H1 (cell line): Measurements from ENCODE around the gene YPEL4.
A peak's percentile ranks its signal among the peaks of the same experiment; 100 is the strongest.

Source experiments
- CEBPB ChIP-seq: IDR thresholded peaks from 2 replicates; pipeline ENCODE4 v1.6.1; 2012; ENCODE audit warnings: low read depth, low read length
- GABPA ChIP-seq: IDR thresholded peaks from 2 replicates; pipeline ENCODE4 v1.6.1; 2011; ENCODE audit warnings: mild to moderate bottlenecking, low read length, moderate library complexity, borderline replicate concordance; ENCODE audit not compliant: insufficient read depth
- GTF2F1 ChIP-seq: IDR thresholded peaks from 2 replicates; pipeline ENCODE4 v1.6.1; 2012; ENCODE audit warnings: low read depth, low read length, improper control_type of control experiment, borderline replicate concordance
- KDM5A ChIP-seq: fragments of 200-600 bp; IDR thresholded peaks from 2 replicates; pipeline ENCODE4 v1.7.1; 2012; ENCODE audit warnings: mild to moderate bottlenecking, low read length, inconsistent platforms, mixed read lengths
- PHF8 ChIP-seq: fragments of 200-600 bp; sonication (generic); conservative IDR thresholded peaks from 2 replicates; pipeline ENCODE4 v1.7.1; 2012; ENCODE audit warnings: low read depth, mild to moderate bottlenecking, inconsistent platforms, low read length, moderate library complexity
- POLR2A ChIP-seq, 2 experiments: IDR thresholded peaks; 1 replicate in 1 of 2; 2 replicates in 1 of 2; pipeline ENCODE4 v1.6.1; 2011; ENCODE audit warnings: low read depth in 2 of 2, low read length in 2 of 2, mild to moderate bottlenecking in 2 of 2; ENCODE audit errors: control extremely low read depth in 1 of 2
- POLR2AphosphoS5 ChIP-seq: IDR thresholded peaks from 2 replicates; pipeline ENCODE4 v1.6.1; 2011; ENCODE audit warnings: low read depth, low read length
- TAF1 ChIP-seq: IDR thresholded peaks from 2 replicates; pipeline ENCODE4 v1.6.1; 2011; ENCODE audit warnings: mild to moderate bottlenecking, low read depth, low read length
- ZNF274 ChIP-seq: IDR thresholded peaks from 2 replicates; pipeline ENCODE4 v1.7.0; 2012; ENCODE audit warnings: low read length, borderline replicate concordance; ENCODE audit errors: extremely low read depth
- TF ChIP-seq, protein P1 (sequence below), 3 experiments: IDR thresholded peaks; 1 replicate in 2 of 3; 2 replicates in 1 of 3; pipeline versions ENCODE4 v1.5.1 to v1.6.1; 2011; ENCODE audit warnings: low read length in 3 of 3, mild to moderate bottlenecking in 3 of 3, inconsistent platforms in 2 of 3, low read depth in 1 of 3, moderate library complexity in 1 of 3; ENCODE audit not compliant: insufficient read depth in 1 of 3; ENCODE audit errors: control extremely low read depth in 1 of 3
- TF ChIP-seq, protein P2 (sequence below): IDR thresholded peaks from 2 replicates; pipeline ENCODE4 v1.6.1; 2011; ENCODE audit warnings: low read length, improper control_type of control experiment
- TF ChIP-seq, protein P3 (sequence below): IDR thresholded peaks from 2 replicates; pipeline ENCODE4 v1.6.1; 2012; ENCODE audit warnings: low read length, inconsistent platforms

DNA sequence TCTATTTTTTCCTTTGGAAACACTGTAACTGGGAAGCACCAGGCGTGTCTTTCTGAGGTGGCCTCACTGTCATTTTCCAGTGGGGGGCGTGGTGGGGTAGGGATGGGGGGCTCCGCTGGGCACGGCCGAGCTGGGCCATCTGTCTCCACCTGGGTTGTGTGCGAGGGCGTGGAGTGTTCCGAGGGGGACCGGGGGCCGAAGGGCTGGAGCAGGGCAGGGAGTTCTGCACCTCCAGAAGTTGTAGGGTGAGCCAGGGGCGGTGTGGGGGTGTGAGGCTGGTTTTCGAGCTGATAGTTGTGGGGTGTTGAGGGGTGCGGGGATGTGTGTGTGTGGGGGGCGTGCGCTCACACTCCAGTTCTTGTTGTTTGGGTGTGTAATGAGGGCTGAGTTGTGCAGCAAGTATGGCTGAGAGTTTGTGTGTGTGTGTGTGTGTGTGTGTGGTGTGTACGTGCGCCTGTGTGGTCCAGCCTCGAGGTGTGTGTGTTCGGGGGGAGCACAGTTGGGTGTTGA, 10.8 kb downstream of the YPEL4 start:
- TF ChIP-seq, protein P1, sequence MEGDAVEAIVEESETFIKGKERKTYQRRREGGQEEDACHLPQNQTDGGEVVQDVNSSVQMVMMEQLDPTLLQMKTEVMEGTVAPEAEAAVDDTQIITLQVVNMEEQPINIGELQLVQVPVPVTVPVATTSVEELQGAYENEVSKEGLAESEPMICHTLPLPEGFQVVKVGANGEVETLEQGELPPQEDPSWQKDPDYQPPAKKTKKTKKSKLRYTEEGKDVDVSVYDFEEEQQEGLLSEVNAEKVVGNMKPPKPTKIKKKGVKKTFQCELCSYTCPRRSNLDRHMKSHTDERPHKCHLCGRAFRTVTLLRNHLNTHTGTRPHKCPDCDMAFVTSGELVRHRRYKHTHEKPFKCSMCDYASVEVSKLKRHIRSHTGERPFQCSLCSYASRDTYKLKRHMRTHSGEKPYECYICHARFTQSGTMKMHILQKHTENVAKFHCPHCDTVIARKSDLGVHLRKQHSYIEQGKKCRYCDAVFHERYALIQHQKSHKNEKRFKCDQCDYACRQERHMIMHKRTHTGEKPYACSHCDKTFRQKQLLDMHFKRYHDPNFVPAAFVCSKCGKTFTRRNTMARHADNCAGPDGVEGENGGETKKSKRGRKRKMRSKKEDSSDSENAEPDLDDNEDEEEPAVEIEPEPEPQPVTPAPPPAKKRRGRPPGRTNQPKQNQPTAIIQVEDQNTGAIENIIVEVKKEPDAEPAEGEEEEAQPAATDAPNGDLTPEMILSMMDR (IDR thresholded peaks at IDR 0.05; ENCODE audit: control extremely low read depth in 1 of 3, insufficient read depth in 1 of 3, low read depth in 1 of 3, low read length in 3 of 3) = no peak
- peak; percentile 98 for TF ChIP-seq POLR2AphosphoS5
- no peak for TF ChIP-seq TAF1
- no peak for TF ChIP-seq KDM5A
- TF ChIP-seq POLR2A (IDR thresholded peaks at IDR 0.05; ENCODE audit: control extremely low read depth in 1 of 2, low read depth in 2 of 2, low read length in 2 of 2) = peak in 1 of 2 experiments; percentile 56; a peak in 1 of 3 replicates
- no peak for TF ChIP-seq GABPA
- TF ChIP-seq GTF2F1 = no peak
- TF ChIP-seq ZNF274 = no peak
- TF ChIP-seq, protein P2, sequence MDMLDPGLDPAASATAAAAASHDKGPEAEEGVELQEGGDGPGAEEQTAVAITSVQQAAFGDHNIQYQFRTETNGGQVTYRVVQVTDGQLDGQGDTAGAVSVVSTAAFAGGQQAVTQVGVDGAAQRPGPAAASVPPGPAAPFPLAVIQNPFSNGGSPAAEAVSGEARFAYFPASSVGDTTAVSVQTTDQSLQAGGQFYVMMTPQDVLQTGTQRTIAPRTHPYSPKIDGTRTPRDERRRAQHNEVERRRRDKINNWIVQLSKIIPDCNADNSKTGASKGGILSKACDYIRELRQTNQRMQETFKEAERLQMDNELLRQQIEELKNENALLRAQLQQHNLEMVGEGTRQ = no peak
- TF ChIP-seq, protein P3, sequence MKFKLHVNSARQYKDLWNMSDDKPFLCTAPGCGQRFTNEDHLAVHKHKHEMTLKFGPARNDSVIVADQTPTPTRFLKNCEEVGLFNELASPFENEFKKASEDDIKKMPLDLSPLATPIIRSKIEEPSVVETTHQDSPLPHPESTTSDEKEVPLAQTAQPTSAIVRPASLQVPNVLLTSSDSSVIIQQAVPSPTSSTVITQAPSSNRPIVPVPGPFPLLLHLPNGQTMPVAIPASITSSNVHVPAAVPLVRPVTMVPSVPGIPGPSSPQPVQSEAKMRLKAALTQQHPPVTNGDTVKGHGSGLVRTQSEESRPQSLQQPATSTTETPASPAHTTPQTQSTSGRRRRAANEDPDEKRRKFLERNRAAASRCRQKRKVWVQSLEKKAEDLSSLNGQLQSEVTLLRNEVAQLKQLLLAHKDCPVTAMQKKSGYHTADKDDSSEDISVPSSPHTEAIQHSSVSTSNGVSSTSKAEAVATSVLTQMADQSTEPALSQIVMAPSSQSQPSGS = no peak; the same call in 1 of the 2 replicates
- no peak for TF ChIP-seq CEBPB
- no peak for TF ChIP-seq PHF8
